GM23248 (cell line): ENCODE measurements around the gene ACTL8. TPM values are rescaled to one million over a fixed set of nuclear protein-coding genes. Genes with fewer than 3 reads are reported as not detected.

Experiments
- DNase-seq: peaks from one replicate; pipeline ENCODE4 v3.0.0-alpha.2; 2015
- H2AFZ ChIP-seq: fragments of 200-600 bp; sonication (generic); 2 replicates; pipeline ENCODE4 v1.6.1; 2016; ENCODE audit warnings: antibody characterized with exemption
- H3F3A ChIP-seq: fragments of 200-600 bp; sonication (generic); 2 replicates; pipeline ENCODE4 v1.6.1; 2016; ENCODE audit warnings: mild to moderate bottlenecking, antibody characterized with exemption, mixed run types; ENCODE audit not compliant: insufficient read depth
- H3K27ac ChIP-seq: fragments of 200-600 bp; sonication (generic); 2 replicates; pipeline ENCODE4 v1.5.1; 2016; ENCODE audit warnings: mild to moderate bottlenecking
- H3K27me3 ChIP-seq: fragments of 200-600 bp; sonication (generic); replicated peaks from 2 replicates; pipeline ENCODE4 v1.6.1; 2016; ENCODE audit warnings: mild to moderate bottlenecking; ENCODE audit not compliant: insufficient read depth
- H3K36me3 ChIP-seq: fragments of 200-600 bp; sonication (generic); 2 replicates; pipeline ENCODE4 v1.6.1; 2016; ENCODE audit warnings: low read depth, mild to moderate bottlenecking
- H3K4me1 ChIP-seq: fragments of 200-600 bp; sonication (generic); 2 replicates; pipeline ENCODE4 v1.6.1; 2016; ENCODE audit warnings: mild to moderate bottlenecking; ENCODE audit not compliant: insufficient read depth
- H3K4me2 ChIP-seq: fragments of 200-600 bp; sonication (generic); one replicate; pipeline ENCODE4 v1.6.1; 2016; ENCODE audit warnings: mild to moderate bottlenecking; ENCODE audit not compliant: unreplicated experiment
- H3K4me3 ChIP-seq: fragments of 200-600 bp; sonication (generic); 2 replicates; pipeline ENCODE4 v1.5.1; 2016; ENCODE audit warnings: mild to moderate bottlenecking
- H3K79me2 ChIP-seq: fragments of 200-600 bp; sonication (generic); 2 replicates; pipeline ENCODE4 v1.6.1; 2016; ENCODE audit warnings: mild to moderate bottlenecking; ENCODE audit not compliant: insufficient read depth
- H3K9ac ChIP-seq: fragments of 200-600 bp; sonication (generic); 2 replicates; pipeline ENCODE4 v1.6.1; 2016; ENCODE audit warnings: mild to moderate bottlenecking
- H3K9me2 ChIP-seq: fragments of 200-600 bp; sonication (generic); 2 replicates; pipeline ENCODE4 v1.6.1; 2016; ENCODE audit warnings: mixed run types, mild to moderate bottlenecking, moderate library complexity; ENCODE audit not compliant: insufficient read depth
- H3K9me3 ChIP-seq: fragments of 200-600 bp; sonication (generic); one replicate; pipeline ENCODE4 v1.6.1; 2017; ENCODE audit warnings: low read depth
- H4K20me1 ChIP-seq: fragments of 200-600 bp; sonication (generic); 2 replicates; pipeline ENCODE4 v1.6.0; 2016; ENCODE audit not compliant: insufficient read depth
- EZH2 ChIP-seq: fragments of 200-600 bp; sonication (generic); IDR thresholded peaks from 2 replicates; pipeline ENCODE4 v1.6.1; 2018; ENCODE audit warnings: antibody characterized with exemption, mild to moderate bottlenecking; ENCODE audit not compliant: insufficient read depth, poor library complexity, severe bottlenecking
- EZH2phosphoT487 ChIP-seq: fragments of 200-600 bp; sonication (generic); IDR thresholded peaks from 2 replicates; pipeline ENCODE4 v1.6.1; 2018; ENCODE audit warnings: antibody characterized with exemption, moderate library complexity, mild to moderate bottlenecking, low read depth; ENCODE audit not compliant: insufficient read depth
- WGBS, 2 experiments: methylation state at CpG; one replicate each; pipeline ENCODE4 v1.1.6; 2015 to 2017; ENCODE audit warnings: low lambda C conversion rate in 2 of 2, low coverage in 1 of 2; ENCODE audit errors: missing lambda C conversion rate in 2 of 2; 5-methylcytosine and 5-hydroxymethylcytosine counted together
- in situ Hi-C: fragments of 300-500 bp; cut with MboI; formaldehyde crosslinking; loops from 2 replicates; pipeline ENCODE4 v1.15.0; 2020
- polyA plus RNA-seq: library from polyadenylated mRNA; unstranded; fragments of >200 nt; fragmentation: Nextera tagmentation; extraction: Ambion mirVana; gene quantifications from 2 replicates; pipeline ENCODE4 v1.2.1, GENCODE V29; 2016
- total RNA-seq: library from RNA; depleted of rRNA; stranded (reverse); fragments of >200 nt; shearing (Covaris generic); gene quantifications from 2 replicates; pipeline ENCODE4 v1.2.3, GENCODE V29; 2014

The ACTL8 gene
- total and polyA plus RNA-seq, 2 experiments from 2014 or later: 0.11 TPM; not detected in 1

- Histone ChIP-seq H3K36me3 (no peaks in the 10 kb centered on the region), H3K79me2 (no peaks in the 10 kb centered on the region), H3K4me1 (peaks cover 48% of the 10 kb centered on the region), H3K9me3 (no peaks in the 10 kb centered on the region), H2AFZ (0 out of 2 replicates have a peak overlapping the region, but pooled peaks have one; percentile 26), H3K9ac (peak overlapping the region; percentile 73), H3F3A (peaks cover 45% of the 10 kb centered on the region), H3K9me2 (no peaks in the 10 kb centered on the region), H3K27ac (peak overlapping the region; percentile 96), H3K4me2 (peak overlapping the region; percentile 52), H3K4me3 (peak overlapping the region; percentile 11; the same call in 1 of the 2 replicates), H4K20me1 (no peaks in the 10 kb centered on the region), H3K27me3 (no peaks in the 10 kb centered on the region)
- in situ Hi-C loops: no loop called here
- peak; percentile 97 for DNase-seq
- WGBS, 2 experiments: 5% methylated on average over 16 of the region's 16 CpGs
- no peak for TF ChIP-seq EZH2phosphoT487
- no peak for TF ChIP-seq EZH2
Observed at GRCh38 chr1:17765444-17766411, 10.6 kb downstream of the ACTL8 start.

GRCh38 chr1:17768651-17769241, 13.6 kb downstream of the ACTL8 start:
- Histone ChIP-seq H3K27ac (peak overlapping the region; percentile 92), H3K9me2 (no peaks in the 10 kb centered on the region), H3K9ac (peak overlapping the region; percentile 73), H3K9me3 (no peaks in the 10 kb centered on the region), H2AFZ (peak overlapping the region; percentile 55), H3K27me3 (no peaks in the 10 kb centered on the region), H3K36me3 (no peaks in the 10 kb centered on the region), H4K20me1 (no peaks in the 10 kb centered on the region), H3F3A (peaks cover 45% of the 10 kb centered on the region), H3K4me1 (peaks cover 48% of the 10 kb centered on the region), H3K4me2 (peak overlapping the region; percentile 56), H3K79me2 (no peaks in the 10 kb centered on the region), H3K4me3 (no peak overlapping the region)
- peak; percentile 94 for DNase-seq
- in situ Hi-C loops: no loop called here
- 11 to 13% methylated on average over 10 of the region's 10 CpGs for WGBS, 2 experiments
- no peak for TF ChIP-seq EZH2
- TF ChIP-seq EZH2phosphoT487: no peak

- Histone ChIP-seq H3K9ac (no peak overlapping the region), H3K4me2 (no peak overlapping the region), H2AFZ (no peak overlapping the region), H3K79me2 (no peaks in the 10 kb centered on the region), H3K27ac (no peak overlapping the region), H3K4me1 (peaks cover 34% of the 10 kb centered on the region), H3K9me2 (no peaks in the 10 kb centered on the region), H3K27me3 (no peaks in the 10 kb centered on the region), H3K4me3 (no peak overlapping the region), H3K9me3 (no peaks in the 10 kb centered on the region), H4K20me1 (no peaks in the 10 kb centered on the region), H3F3A (peaks cover 36% of the 10 kb centered on the region), H3K36me3 (no peaks in the 10 kb centered on the region)
- in situ Hi-C loops: no loop called here
- no peak for TF ChIP-seq EZH2
- no peak for TF ChIP-seq EZH2phosphoT487
- WGBS, 2 experiments: 96 to 98% methylated on average over 10 of the region's 10 CpGs
- DNase-seq: no peak
Observed at GRCh38 chr1:17770983-17771382, 15.8 kb downstream of the ACTL8 start.

- H3K79me2 ChIP-seq: no peaks in the 10 kb centered on the region
- H3K9me2 ChIP-seq: no peaks in the 10 kb centered on the region
- TF ChIP-seq EZH2: no peak
- TF ChIP-seq EZH2phosphoT487: no peak
- WGBS, 2 experiments: 72 to 74% methylated on average over 14 of the region's 14 CpGs
- H3K4me3 ChIP-seq: no peak overlapping the region
- no peaks in the 10 kb centered on the region for H4K20me1 ChIP-seq
- no peak overlapping the region for H3K27ac ChIP-seq
- no peaks in the 10 kb centered on the region for H3K36me3 ChIP-seq
- H3K4me1 ChIP-seq: peaks cover 19% of the 10 kb centered on the region
- H3K9ac ChIP-seq: no peak overlapping the region
- DNase-seq: no peak
- H3K27me3 ChIP-seq: no peaks in the 10 kb centered on the region
- no peak overlapping the region for H2AFZ ChIP-seq
- peaks cover 20% of the 10 kb centered on the region for H3F3A ChIP-seq
- in situ Hi-C loops: no loop called here
- H3K9me3 ChIP-seq: no peaks in the 10 kb centered on the region
- no peak overlapping the region for H3K4me2 ChIP-seq
Observed at GRCh38 chr1:17772615-17773212, 17.6 kb downstream of the ACTL8 start.
